Loucy (cell line): ENCODE measurements around the gene PRSS2.
"Not testable (repeated sequence)": the region's sequence is repeated elsewhere in the genome, so short reads cannot be mapped to it uniquely, and the experiment has no call there.

Experiments used
- H2AFZ ChIP-seq: fragments of 200-600 bp; sonication (generic); 2 replicates; pipeline ENCODE4 v1.6.0; 2016; ENCODE audit warnings: antibody characterized with exemption, mild to moderate bottlenecking, low read length, moderate library complexity
- H3F3A ChIP-seq: fragments of 200-600 bp; 2 replicates; pipeline ENCODE4 v1.6.0; 2016; ENCODE audit warnings: antibody characterized with exemption, low read depth, mild to moderate bottlenecking
- H3K27me3 ChIP-seq: fragments of 200-600 bp; sonication (generic); 2 replicates; pipeline ENCODE4 v1.6.1; 2014; ENCODE audit warnings: low read length, mild to moderate bottlenecking; ENCODE audit not compliant: insufficient read depth, poor library complexity, severe bottlenecking
- H3K36me3 ChIP-seq: fragments of 200-600 bp; sonication (generic); 2 replicates; pipeline ENCODE4 v1.6.1; 2016; ENCODE audit warnings: low read length; ENCODE audit not compliant: insufficient read depth
- H3K4me1 ChIP-seq: fragments of 200-600 bp; sonication (generic); 2 replicates; pipeline ENCODE4 v1.5.1; 2014; ENCODE audit warnings: low read length, mild to moderate bottlenecking; ENCODE audit not compliant: insufficient read depth, poor library complexity, severe bottlenecking
- H3K4me2 ChIP-seq: fragments of 200-600 bp; sonication (generic); 2 replicates; pipeline ENCODE4 v1.6.0; 2014; ENCODE audit warnings: antibody characterized with exemption, low read length, low read depth, mild to moderate bottlenecking; ENCODE audit not compliant: poor library complexity, severe bottlenecking
- H3K4me3 ChIP-seq: fragments of 200-600 bp; sonication (generic); 2 replicates; pipeline ENCODE4 v1.5.1; 2014; ENCODE audit warnings: low read length, mild to moderate bottlenecking, mixed read lengths; ENCODE audit not compliant: poor library complexity, severe bottlenecking
- H3K79me2 ChIP-seq: fragments of 200-600 bp; sonication (generic); 2 replicates; pipeline ENCODE4 v1.6.1; 2014; ENCODE audit warnings: low read length; ENCODE audit not compliant: insufficient read depth
- H3K9ac ChIP-seq: fragments of 200-600 bp; sonication (generic); 2 replicates; pipeline ENCODE4 v1.6.0; 2014; ENCODE audit warnings: mild to moderate bottlenecking, low read depth, low read length, moderate library complexity; ENCODE audit not compliant: poor library complexity, severe bottlenecking
- H3K9me2 ChIP-seq: fragments of 200-600 bp; sonication (generic); replicated peaks from 2 replicates; pipeline ENCODE4 v1.6.1; 2016; ENCODE audit warnings: low read depth, low read length, mixed read lengths
- H3K9me3 ChIP-seq: fragments of 200-600 bp; sonication (generic); 2 replicates; pipeline ENCODE4 v1.6.1; 2014; ENCODE audit warnings: mild to moderate bottlenecking, antibody characterized with exemption, low read length, low read depth; ENCODE audit not compliant: insufficient read depth
- H4K20me1 ChIP-seq: fragments of 200-600 bp; sonication (generic); 2 replicates; pipeline ENCODE4 v1.6.0; 2014; ENCODE audit warnings: antibody characterized with exemption, low read length, mild to moderate bottlenecking; ENCODE audit not compliant: insufficient read depth, poor library complexity, severe bottlenecking
- CTCF ChIP-seq: fragments of 200-600 bp; sonication (generic); conservative IDR thresholded peaks from 2 replicates; pipeline ENCODE4 v1.5.1; 2014; ENCODE audit warnings: mild to moderate bottlenecking, antibody characterized with exemption, low read length
- EZH2phosphoT487 ChIP-seq: fragments of 200-600 bp; IDR thresholded peaks from 2 replicates; pipeline ENCODE4 v1.6.1; 2018; ENCODE audit warnings: antibody characterized with exemption, mild to moderate bottlenecking, moderate library complexity, borderline replicate concordance

The PRSS2 gene

GRCh38 chr7:142733271-142733670 lies 37.5 kb upstream of the PRSS2 start:
- Histone ChIP-seq H2AFZ (no peak overlapping the region), H3K9me3 (no peaks in the 10 kb centered on the region), H3K4me3 (no peak overlapping the region), H3K9me2 (no peaks in the 10 kb centered on the region), H3K36me3 (no peaks in the 10 kb centered on the region), H3K9ac (no peak overlapping the region), H3K4me1 (no peaks in the 10 kb centered on the region), H3K4me2 (no peak overlapping the region), H3K27me3 (no peaks in the 10 kb centered on the region), H4K20me1 (no peaks in the 10 kb centered on the region), H3F3A (no peaks in the 10 kb centered on the region), H3K79me2 (no peaks in the 10 kb centered on the region)
- TF ChIP-seq CTCF (no peak), EZH2phosphoT487 (no peak)

GRCh38 chr7:142739923-142740492 lies 30.8 kb upstream of the PRSS2 start:
- H3K4me3 ChIP-seq = no peak overlapping the region
- no peaks in the 10 kb centered on the region for H3K36me3 ChIP-seq
- H3K27me3 ChIP-seq = no peaks in the 10 kb centered on the region
- no peak overlapping the region for H3K4me2 ChIP-seq
- H3K9me3 ChIP-seq = no peaks in the 10 kb centered on the region
- no peaks in the 10 kb centered on the region for H3K79me2 ChIP-seq
- H3F3A ChIP-seq = no peaks in the 10 kb centered on the region
- no peaks in the 10 kb centered on the region for H3K4me1 ChIP-seq
- no peak overlapping the region for H3K9ac ChIP-seq
- TF ChIP-seq EZH2phosphoT487 (no peak), CTCF (no peak)
- no peak overlapping the region for H2AFZ ChIP-seq
- H4K20me1 ChIP-seq = no peaks in the 10 kb centered on the region
- no peaks in the 10 kb centered on the region for H3K9me2 ChIP-seq

GRCh38 chr7:142740786-142741185 lies 30.0 kb upstream of the PRSS2 start:
- Histone ChIP-seq H3K79me2 (no peaks in the 10 kb centered on the region), H3K4me2 (no peak overlapping the region)

GRCh38 chr7:142741932-142742331 lies 28.8 kb upstream of the PRSS2 start:
- H4K20me1 ChIP-seq, H3K4me2 ChIP-seq, H3K27me3 ChIP-seq, H3K4me3 ChIP-seq, H3F3A ChIP-seq, H3K9me2 ChIP-seq, H3K9me3 ChIP-seq, H3K36me3 ChIP-seq, H3K4me1 ChIP-seq, H3K9ac ChIP-seq, H2AFZ ChIP-seq, H3K79me2 ChIP-seq: not testable (repeated sequence)

More at GRCh38 chr7:142740786-142741185, 30.0 kb upstream of the PRSS2 start:
- Histone ChIP-seq H3K9me3 (no peaks in the 10 kb centered on the region), H3K9ac (no peak overlapping the region), H3K27me3 (no peaks in the 10 kb centered on the region), H3K4me1 (no peaks in the 10 kb centered on the region), H3K36me3 (no peaks in the 10 kb centered on the region), H3F3A (no peaks in the 10 kb centered on the region), H3K4me3 (no peak overlapping the region), H4K20me1 (no peaks in the 10 kb centered on the region), H2AFZ (no peak overlapping the region), H3K9me2 (no peaks in the 10 kb centered on the region)
- TF ChIP-seq EZH2phosphoT487 (no peak), CTCF (no peak)
